PFSK-1 (cell line): ENCODE data around the gene LY6G6D.

Source experiments
- FOXP2 ChIP-seq: optimal IDR thresholded peaks from 2 replicates; pipeline ENCODE3; 2011; ENCODE audit warnings: borderline replicate concordance, control low read depth, inconsistent platforms; ENCODE audit not compliant: insufficient read depth; ENCODE audit errors: extremely low read length, extremely low read depth
- POLR2AphosphoS5 ChIP-seq: IDR thresholded peaks from 2 replicates; pipeline ENCODE4 v1.6.1; 2012; ENCODE audit warnings: low read depth, mild to moderate bottlenecking, control low read depth, low read length, moderate library complexity
- SIN3A ChIP-seq: IDR thresholded peaks from 2 replicates; pipeline ENCODE4 v1.6.1; 2012; ENCODE audit warnings: mild to moderate bottlenecking, low read length, moderate library complexity, borderline replicate concordance; ENCODE audit not compliant: insufficient read depth
- TAF1 ChIP-seq: IDR thresholded peaks from 2 replicates; pipeline ENCODE4 v1.6.1; 2012; ENCODE audit warnings: low read length, control low read depth, borderline replicate concordance; ENCODE audit not compliant: insufficient read depth
- TF ChIP-seq, protein P1 (sequence below), 2 experiments: IDR thresholded peaks; 2 replicates each; pipeline versions ENCODE4 v1.6.1 to v1.8.0; 2011 to 2012; ENCODE audit warnings: low read depth in 2 of 2, low read length in 2 of 2, control low read depth in 1 of 2, inconsistent platforms in 1 of 2, mild to moderate bottlenecking in 1 of 2, moderate library complexity in 1 of 2; ENCODE audit not compliant: insufficient read depth in 1 of 2

LY6G6D gene

DNA sequence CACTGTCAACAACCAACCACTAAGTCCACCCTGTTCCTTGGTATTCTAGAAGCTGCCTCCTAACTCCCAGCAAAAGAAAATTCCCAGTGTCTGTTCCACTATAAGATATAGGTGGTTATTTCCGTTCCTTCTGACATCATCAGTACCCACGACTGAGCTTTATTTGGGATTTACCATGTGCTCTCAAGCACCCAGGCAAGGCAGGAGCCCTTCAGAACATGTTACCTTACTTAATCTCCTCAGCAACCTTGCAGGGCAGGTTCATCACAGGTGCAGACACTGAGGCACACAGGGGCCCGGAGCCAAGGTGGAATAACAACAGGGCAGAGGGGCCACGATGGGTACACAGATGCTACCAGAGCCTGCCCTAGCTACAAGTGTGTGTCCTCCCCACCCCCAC is 22.8 kb upstream of the LY6G6D start:
- TF ChIP-seq, protein P1, sequence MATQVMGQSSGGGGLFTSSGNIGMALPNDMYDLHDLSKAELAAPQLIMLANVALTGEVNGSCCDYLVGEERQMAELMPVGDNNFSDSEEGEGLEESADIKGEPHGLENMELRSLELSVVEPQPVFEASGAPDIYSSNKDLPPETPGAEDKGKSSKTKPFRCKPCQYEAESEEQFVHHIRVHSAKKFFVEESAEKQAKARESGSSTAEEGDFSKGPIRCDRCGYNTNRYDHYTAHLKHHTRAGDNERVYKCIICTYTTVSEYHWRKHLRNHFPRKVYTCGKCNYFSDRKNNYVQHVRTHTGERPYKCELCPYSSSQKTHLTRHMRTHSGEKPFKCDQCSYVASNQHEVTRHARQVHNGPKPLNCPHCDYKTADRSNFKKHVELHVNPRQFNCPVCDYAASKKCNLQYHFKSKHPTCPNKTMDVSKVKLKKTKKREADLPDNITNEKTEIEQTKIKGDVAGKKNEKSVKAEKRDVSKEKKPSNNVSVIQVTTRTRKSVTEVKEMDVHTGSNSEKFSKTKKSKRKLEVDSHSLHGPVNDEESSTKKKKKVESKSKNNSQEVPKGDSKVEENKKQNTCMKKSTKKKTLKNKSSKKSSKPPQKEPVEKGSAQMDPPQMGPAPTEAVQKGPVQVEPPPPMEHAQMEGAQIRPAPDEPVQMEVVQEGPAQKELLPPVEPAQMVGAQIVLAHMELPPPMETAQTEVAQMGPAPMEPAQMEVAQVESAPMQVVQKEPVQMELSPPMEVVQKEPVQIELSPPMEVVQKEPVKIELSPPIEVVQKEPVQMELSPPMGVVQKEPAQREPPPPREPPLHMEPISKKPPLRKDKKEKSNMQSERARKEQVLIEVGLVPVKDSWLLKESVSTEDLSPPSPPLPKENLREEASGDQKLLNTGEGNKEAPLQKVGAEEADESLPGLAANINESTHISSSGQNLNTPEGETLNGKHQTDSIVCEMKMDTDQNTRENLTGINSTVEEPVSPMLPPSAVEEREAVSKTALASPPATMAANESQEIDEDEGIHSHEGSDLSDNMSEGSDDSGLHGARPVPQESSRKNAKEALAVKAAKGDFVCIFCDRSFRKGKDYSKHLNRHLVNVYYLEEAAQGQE (IDR thresholded peaks at IDR 0.05; ENCODE audit: insufficient read depth in 1 of 2, low read depth in 2 of 2, low read length in 2 of 2) = no peak
- no peak for TF ChIP-seq POLR2AphosphoS5
- no peak for TF ChIP-seq SIN3A
- no peak for TF ChIP-seq TAF1
- no peak for TF ChIP-seq FOXP2

DNA sequence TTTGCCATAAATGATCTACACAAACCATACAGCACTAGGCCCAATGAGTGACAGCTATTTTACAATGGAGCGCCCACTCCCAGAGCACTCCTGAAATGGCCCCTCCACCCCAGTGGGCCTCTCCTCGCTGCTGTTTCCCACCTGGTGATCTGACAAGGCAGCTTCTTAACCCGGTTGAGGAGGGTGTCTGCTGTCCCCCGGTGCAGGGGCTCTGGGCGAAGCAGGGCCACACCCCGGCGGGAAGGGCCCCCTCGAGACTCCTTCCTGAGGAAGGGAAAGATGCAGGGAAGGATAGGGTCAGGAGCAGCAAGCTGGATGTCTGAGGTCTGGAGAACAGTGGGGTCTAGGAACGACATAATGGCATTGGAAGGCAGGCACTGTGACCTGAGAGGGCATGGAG is 22.3 kb upstream of the LY6G6D start:
- TF ChIP-seq TAF1 = no peak
- TF ChIP-seq SIN3A = no peak
- TF ChIP-seq POLR2AphosphoS5 = no peak
- TF ChIP-seq FOXP2 = no peak
- TF ChIP-seq, protein P1 (IDR thresholded peaks at IDR 0.05; ENCODE audit: insufficient read depth in 1 of 2, low read depth in 2 of 2, low read length in 2 of 2) = no peak

DNA sequence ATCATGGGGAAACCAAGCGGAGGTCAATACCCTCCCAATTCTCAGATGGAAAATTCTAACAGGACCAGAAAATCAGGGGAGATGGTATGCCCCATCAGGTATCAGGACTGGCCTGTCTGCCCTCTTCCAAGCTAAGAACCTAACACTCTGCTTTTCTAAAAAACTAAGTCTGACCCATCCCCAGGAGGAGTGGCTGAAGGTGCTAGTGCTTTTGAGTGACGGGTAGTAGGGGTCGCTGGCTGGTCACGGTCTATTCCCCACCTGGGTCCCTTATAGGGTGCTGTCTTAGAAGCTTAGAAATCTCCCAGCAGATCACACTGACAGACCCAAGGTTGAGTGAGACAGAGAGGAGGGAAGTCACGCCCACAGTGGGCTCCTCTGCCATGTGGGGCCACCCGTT is 21.6 kb upstream of the LY6G6D start:
- TF ChIP-seq TAF1 (no peak), POLR2AphosphoS5 (no peak), SIN3A (no peak), FOXP2 (no peak)
- TF ChIP-seq, protein P1 (IDR thresholded peaks at IDR 0.05; ENCODE audit: insufficient read depth in 1 of 2, low read depth in 2 of 2, low read length in 2 of 2) = no peak

DNA sequence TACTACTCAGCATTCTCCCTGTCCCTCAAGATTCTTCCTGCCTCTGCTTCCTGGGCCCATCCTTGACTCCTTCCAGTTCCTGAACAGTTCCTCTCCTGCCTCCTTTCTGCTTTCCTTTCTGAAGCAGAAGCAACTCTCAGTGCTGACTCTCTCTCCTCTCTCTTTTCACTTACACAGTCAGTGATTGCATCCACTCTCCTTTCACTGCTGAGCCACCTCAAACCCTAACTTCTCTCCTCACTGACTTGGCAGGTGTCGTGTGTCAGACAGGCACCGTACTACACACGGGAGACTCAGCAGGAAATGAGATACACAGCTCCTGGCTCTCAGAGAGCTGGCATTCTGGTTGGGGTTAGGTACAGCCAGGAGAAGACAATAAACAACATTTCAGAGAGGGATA is 17.6 kb upstream of the LY6G6D start:
- TF ChIP-seq, protein P1 (IDR thresholded peaks at IDR 0.05; ENCODE audit: insufficient read depth in 1 of 2, low read depth in 2 of 2, low read length in 2 of 2) = no peak
- TF ChIP-seq SIN3A = no peak
- no peak for TF ChIP-seq FOXP2
- no peak for TF ChIP-seq TAF1
- no peak for TF ChIP-seq POLR2AphosphoS5

DNA sequence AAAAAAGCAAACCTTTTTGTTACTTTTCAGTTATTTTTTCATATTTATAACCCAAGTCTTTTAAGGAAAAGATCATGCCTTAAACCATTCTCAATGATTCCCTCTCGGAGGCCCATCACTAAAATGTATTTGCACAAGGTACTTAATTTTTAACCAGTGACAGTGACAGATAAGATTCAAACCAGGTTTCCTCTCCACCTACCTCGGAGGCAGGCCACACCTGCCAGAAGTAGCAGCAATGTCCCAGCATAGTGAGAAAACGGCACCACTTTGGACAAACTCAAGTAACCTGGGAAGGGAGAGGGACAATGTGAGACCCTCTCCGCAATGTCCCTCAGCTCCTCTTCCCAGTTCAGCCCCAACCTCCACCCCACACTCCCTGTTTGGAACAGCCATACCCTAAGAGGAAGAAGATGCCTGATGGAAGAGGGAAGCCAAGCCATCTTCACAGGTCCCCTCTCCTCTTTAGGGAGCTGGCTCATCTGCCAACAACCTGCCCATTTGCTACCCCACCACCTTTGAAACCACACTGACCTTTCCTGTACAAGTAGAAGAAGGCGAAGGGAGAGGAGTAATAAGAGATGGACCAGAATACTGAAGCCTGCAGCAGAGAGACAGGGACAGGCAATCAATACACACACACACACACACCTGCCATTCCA is 14.3 kb upstream of the LY6G6D start:
- TF ChIP-seq SIN3A (no peak), TAF1 (no peak), POLR2AphosphoS5 (no peak), FOXP2 (no peak)
- TF ChIP-seq, protein P1 (IDR thresholded peaks at IDR 0.05; ENCODE audit: insufficient read depth in 1 of 2, low read depth in 2 of 2, low read length in 2 of 2) = no peak
